ENCODE results near the gene ZNF354C.

- TF ChIP-seq, protein P1, sequence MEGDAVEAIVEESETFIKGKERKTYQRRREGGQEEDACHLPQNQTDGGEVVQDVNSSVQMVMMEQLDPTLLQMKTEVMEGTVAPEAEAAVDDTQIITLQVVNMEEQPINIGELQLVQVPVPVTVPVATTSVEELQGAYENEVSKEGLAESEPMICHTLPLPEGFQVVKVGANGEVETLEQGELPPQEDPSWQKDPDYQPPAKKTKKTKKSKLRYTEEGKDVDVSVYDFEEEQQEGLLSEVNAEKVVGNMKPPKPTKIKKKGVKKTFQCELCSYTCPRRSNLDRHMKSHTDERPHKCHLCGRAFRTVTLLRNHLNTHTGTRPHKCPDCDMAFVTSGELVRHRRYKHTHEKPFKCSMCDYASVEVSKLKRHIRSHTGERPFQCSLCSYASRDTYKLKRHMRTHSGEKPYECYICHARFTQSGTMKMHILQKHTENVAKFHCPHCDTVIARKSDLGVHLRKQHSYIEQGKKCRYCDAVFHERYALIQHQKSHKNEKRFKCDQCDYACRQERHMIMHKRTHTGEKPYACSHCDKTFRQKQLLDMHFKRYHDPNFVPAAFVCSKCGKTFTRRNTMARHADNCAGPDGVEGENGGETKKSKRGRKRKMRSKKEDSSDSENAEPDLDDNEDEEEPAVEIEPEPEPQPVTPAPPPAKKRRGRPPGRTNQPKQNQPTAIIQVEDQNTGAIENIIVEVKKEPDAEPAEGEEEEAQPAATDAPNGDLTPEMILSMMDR (IDR thresholded peaks at IDR 0.05): no peak
- TF ChIP-seq POLR2A (IDR thresholded peaks at IDR 0.05) (no peak), POLR2AphosphoS5 (IDR thresholded peaks at IDR 0.05) (no peak)
These were observed 62.4 kb downstream of the ZNF354C start for GRCh38 chr5:179122411-179123108.

Measured in breast epithelium (tissue), 3 donors.